OCI-LY7 (cell line): ENCODE results near the gene TSPAN11.

Experiments used
- EZH2phosphoT487 ChIP-seq: fragments of 200-600 bp; sonication (generic); IDR thresholded peaks from 2 replicates; pipeline ENCODE4 v1.6.1; 2018; ENCODE audit warnings: low read depth, borderline replicate concordance, mild to moderate bottlenecking, mixed run types, antibody characterized with exemption, low read length, moderate library complexity, mixed read lengths
- TF ChIP-seq, protein P1 (sequence below): fragments of 200-600 bp; sonication (generic); conservative IDR thresholded peaks from 2 replicates; pipeline ENCODE4 v1.5.1; 2014; ENCODE audit warnings: mild to moderate bottlenecking, antibody characterized with exemption, low read length, moderate library complexity, mixed read lengths

GRCh38 chr12:30973175-30973574, 46.6 kb downstream of the TSPAN11 start:
- TF ChIP-seq, protein P1, sequence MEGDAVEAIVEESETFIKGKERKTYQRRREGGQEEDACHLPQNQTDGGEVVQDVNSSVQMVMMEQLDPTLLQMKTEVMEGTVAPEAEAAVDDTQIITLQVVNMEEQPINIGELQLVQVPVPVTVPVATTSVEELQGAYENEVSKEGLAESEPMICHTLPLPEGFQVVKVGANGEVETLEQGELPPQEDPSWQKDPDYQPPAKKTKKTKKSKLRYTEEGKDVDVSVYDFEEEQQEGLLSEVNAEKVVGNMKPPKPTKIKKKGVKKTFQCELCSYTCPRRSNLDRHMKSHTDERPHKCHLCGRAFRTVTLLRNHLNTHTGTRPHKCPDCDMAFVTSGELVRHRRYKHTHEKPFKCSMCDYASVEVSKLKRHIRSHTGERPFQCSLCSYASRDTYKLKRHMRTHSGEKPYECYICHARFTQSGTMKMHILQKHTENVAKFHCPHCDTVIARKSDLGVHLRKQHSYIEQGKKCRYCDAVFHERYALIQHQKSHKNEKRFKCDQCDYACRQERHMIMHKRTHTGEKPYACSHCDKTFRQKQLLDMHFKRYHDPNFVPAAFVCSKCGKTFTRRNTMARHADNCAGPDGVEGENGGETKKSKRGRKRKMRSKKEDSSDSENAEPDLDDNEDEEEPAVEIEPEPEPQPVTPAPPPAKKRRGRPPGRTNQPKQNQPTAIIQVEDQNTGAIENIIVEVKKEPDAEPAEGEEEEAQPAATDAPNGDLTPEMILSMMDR = no peak
- no peak for TF ChIP-seq EZH2phosphoT487
